Measurements from ENCODE around the gene AMBRA1.

DNA sequence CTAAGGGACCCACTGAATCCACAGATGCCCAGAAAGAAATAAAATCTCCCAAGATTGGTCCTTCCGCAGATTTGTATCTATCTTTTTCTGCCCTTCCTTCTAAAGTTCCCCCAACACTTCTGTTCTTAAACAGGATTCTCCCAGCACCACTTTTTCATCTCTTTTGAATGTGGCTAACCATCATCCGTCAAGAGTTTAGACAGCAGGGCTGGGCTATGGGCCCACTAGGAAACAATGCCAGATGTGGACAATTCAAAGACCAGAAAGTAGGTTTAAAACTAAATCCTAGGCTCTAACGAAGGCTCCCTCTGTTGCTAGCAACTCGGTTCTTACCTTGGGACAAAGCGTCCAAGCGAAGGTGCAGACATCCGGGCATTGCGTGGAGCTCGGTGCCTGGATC is 100.0 kb downstream of the AMBRA1 start:
- TF ChIP-seq POLR2A (IDR thresholded peaks at IDR 0.05; ENCODE audit: low read length) (no peak), EP300 (IDR thresholded peaks at IDR 0.05) (no peak), SMC3 (IDR thresholded peaks at IDR 0.05) (no peak), HDAC2 (IDR thresholded peaks at IDR 0.05) (no peak), RFX5 (IDR thresholded peaks at IDR 0.05) (no peak), USF2 (IDR thresholded peaks at IDR 0.05) (no peak), JUNB (IDR thresholded peaks at IDR 0.05) (no peak), MAZ (IDR thresholded peaks at IDR 0.05; ENCODE audit: borderline replicate concordance, low read depth, low read length) (no peak), RARB (CRISPR knock-in tag; IDR thresholded peaks at IDR 0.05) (no peak)
- TF ChIP-seq, protein P1, sequence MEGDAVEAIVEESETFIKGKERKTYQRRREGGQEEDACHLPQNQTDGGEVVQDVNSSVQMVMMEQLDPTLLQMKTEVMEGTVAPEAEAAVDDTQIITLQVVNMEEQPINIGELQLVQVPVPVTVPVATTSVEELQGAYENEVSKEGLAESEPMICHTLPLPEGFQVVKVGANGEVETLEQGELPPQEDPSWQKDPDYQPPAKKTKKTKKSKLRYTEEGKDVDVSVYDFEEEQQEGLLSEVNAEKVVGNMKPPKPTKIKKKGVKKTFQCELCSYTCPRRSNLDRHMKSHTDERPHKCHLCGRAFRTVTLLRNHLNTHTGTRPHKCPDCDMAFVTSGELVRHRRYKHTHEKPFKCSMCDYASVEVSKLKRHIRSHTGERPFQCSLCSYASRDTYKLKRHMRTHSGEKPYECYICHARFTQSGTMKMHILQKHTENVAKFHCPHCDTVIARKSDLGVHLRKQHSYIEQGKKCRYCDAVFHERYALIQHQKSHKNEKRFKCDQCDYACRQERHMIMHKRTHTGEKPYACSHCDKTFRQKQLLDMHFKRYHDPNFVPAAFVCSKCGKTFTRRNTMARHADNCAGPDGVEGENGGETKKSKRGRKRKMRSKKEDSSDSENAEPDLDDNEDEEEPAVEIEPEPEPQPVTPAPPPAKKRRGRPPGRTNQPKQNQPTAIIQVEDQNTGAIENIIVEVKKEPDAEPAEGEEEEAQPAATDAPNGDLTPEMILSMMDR (IDR thresholded peaks at IDR 0.05), result no peak

Data from A549 (cell line).